ENCODE measurements around the gene PYCARD. TPM values are rescaled to one million over a fixed set of nuclear protein-coding genes. Genes with fewer than 3 reads are reported as not detected.
"Not testable (repeated sequence)": the region's sequence is repeated elsewhere in the genome, so short reads cannot be mapped to it uniquely, and the experiment has no call there.

The PYCARD gene
- total and polyA plus RNA-seq, 12 donors, result 3.2 to 54.4 (median 23.7) TPM

DNA sequence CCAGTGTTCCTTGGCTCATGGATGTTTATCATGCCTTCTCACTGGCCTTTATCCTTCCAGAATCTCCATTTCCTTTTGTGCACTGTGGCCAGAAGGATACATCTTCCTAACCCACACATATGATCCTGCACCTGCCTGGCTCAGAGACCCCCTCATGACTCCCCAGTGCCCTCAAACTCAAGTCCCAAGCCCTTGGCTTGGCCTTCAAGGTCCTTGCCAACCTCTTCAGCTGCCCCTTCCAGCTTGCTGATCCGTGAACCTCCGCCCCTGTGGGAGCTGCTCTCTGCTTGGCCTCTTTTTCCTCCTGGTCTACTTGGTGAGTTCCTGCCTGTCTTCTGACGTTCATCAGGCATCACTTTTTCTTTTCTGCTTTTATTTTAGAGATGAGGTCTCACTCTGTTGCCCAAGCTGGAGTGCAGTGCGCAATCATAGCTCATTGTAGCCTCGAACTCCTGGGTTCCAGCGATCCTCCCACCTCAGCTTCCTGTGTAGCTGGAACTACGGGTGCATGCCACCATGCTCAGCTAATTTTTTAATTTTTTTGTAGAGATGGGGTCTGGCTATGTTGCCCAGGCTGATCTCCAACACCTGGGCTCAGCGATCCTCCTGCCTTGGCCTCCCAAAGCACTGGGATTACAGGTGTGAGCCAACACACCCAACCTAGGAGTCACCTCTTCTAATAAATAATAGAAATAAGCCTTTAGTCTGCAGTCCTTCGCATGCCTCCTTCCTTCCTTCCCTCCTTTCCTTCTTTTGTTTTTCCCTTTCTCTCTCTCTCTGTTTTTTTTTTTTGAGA lies 2.5 kb upstream of the PYCARD start:
- intact Hi-C loops (cut with DNase I), result loop anchor here in 1 of 2 donors (10.0 kb wide), 2 partner anchors 220 to 240 kb away; partner anchors contain the start of genes HSD3B7 and ZNF843
- no peak overlapping the region for H3K27ac ChIP-seq
- WGBS, 4 donors, result 90 to 92% (median 90%) methylated on average over 8 to 9 of the region's 9 CpGs
- no peaks in the 10 kb centered on the region for H3K36me3 ChIP-seq (replicated peaks in 1 of 2)
- H3K4me3 ChIP-seq, result no peak overlapping the region
- H3K27me3 ChIP-seq, result no peaks in the 10 kb centered on the region
- no peak for TF ChIP-seq POLR2A (IDR thresholded peaks at IDR 0.05)
- TF ChIP-seq, protein P1, sequence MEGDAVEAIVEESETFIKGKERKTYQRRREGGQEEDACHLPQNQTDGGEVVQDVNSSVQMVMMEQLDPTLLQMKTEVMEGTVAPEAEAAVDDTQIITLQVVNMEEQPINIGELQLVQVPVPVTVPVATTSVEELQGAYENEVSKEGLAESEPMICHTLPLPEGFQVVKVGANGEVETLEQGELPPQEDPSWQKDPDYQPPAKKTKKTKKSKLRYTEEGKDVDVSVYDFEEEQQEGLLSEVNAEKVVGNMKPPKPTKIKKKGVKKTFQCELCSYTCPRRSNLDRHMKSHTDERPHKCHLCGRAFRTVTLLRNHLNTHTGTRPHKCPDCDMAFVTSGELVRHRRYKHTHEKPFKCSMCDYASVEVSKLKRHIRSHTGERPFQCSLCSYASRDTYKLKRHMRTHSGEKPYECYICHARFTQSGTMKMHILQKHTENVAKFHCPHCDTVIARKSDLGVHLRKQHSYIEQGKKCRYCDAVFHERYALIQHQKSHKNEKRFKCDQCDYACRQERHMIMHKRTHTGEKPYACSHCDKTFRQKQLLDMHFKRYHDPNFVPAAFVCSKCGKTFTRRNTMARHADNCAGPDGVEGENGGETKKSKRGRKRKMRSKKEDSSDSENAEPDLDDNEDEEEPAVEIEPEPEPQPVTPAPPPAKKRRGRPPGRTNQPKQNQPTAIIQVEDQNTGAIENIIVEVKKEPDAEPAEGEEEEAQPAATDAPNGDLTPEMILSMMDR (IDR thresholded peaks at IDR 0.05), result no peak
- peaks cover 0 to 19% of the 10 kb centered on the region in 2 donors for H3K4me1 ChIP-seq (replicated peaks in 1 of 2)
- DNase-seq, result no peak
- H3K9me3 ChIP-seq (replicated peaks in 1 of 3), result no peaks in the 10 kb centered on the region

DNA sequence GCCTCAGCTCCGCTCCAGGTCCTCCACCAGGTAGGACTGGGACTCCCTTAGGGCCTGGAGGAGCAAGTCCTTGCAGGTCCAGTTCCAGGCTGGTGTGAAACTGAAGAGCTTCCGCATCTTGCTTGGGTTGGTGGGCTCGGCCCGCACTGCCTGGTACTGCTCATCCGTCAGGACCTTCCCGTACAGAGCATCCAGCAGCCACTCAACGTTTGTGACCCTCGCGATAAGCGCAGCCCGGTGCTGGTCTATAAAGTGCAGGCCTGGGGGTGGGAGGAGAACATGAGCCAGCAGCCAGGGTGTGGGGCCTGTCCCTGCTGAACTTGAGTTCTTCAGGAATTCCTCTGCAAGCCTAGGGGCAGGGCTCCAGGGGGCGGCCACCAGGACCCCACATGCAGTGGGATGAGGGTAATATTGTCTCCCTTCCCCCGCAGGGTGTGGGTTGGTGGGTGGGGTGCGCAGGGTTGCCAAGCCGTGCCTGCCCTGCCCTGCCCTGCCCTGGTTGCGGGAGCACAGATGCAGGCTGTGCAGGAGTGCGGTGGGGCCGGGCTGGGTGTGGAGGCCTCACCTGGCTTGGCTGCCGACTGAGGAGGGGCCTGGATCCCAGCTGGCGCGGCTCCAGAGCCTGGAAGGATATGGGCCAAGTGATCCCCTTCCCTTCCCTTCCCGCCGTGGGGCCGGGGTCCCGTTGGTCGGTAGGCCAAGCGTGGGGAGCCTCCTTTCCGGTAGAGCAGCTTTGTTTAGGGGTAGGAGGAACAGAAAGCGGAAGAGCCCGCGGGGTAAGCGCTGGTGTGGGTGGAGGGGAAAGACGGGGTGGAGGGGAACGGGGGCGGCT lies 762 bp downstream of the PYCARD start:
- Histone ChIP-seq H3K27ac (peak overlapping the region in 3 of 5 donors; percentile 10 to 68 (median 57)), H3K9me3 (replicated peaks in 1 of 3) (no peaks in the 10 kb centered on the region), H3K27me3 (no peaks in the 10 kb centered on the region), H3K4me1 (replicated peaks in 1 of 2) (peaks cover 0 to 16% of the 10 kb centered on the region in 2 donors), H3K4me3 (peak overlapping the region in 2 of 4 donors; percentile 35 to 70), H3K36me3 (replicated peaks in 1 of 2) (peaks cover 0 to 7% of the 10 kb centered on the region in 2 donors)
- peak in 1 of 7 donors; percentile 13 for DNase-seq
- TF ChIP-seq, protein P1 (IDR thresholded peaks at IDR 0.05), result no peak
- intact Hi-C loops (cut with DNase I), result loop anchor here in 1 of 2 donors (10.0 kb wide), 2 partner anchors 217 to 243 kb away; partner anchors contain the start of genes HSD3B7 and ZNF843
- WGBS, 4 donors, result 12 to 32% (median 24%) methylated on average over 12 to 35 of the region's 35 CpGs

DNA sequence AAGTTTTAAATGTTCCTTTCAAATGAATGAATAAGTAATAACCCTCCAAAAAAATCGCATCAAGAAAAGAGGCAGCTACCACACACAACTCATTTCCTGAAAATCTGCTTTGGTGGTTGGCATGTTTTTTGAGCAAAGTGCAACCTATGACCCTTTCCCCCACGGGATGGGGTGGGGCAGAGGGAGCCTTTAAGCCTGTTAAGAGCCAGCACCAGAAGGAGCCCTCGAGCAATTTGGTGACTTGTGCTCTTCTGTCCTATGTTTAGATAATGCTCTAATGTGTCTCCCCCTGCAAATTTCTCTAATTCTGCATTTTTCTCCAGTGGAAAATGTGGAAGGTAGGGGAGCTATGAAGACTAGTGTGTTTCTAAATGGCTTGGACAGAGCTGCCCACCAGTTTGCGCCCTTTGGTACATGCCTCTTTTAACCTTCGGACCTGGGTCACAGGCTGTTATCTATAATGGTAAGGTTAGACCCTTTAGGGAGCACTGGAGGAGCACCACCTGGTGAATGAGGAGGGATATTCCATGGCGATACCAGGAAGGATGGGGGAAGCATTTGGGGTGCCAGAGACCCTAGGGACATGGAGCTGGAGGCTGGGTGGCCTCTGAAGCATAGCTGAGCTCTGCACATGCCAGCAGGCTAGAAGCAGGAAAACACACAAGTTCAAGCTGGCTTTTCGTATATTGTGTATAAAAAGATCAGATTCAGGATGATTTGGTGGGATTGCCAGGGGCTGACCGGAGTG lies 1.6 kb downstream of the PYCARD start:
- no peak overlapping the region for H3K27ac ChIP-seq
- H3K27me3 ChIP-seq, result no peaks in the 10 kb centered on the region
- intact Hi-C loops (cut with DNase I), result loop anchor here in 1 of 2 donors (10.0 kb wide), 2 partner anchors 216 to 244 kb away; partner anchors contain the start of genes HSD3B7 and ZNF843
- H3K4me3 ChIP-seq, result peak overlapping the region in 1 of 4 donors; percentile 70
- no peak for TF ChIP-seq POLR2A (IDR thresholded peaks at IDR 0.05)
- TF ChIP-seq, protein P1 (IDR thresholded peaks at IDR 0.05), result no peak
- peaks cover 0 to 15% of the 10 kb centered on the region in 2 donors for H3K36me3 ChIP-seq (replicated peaks in 1 of 2)
- 57 to 61% (median 59%) methylated on average over 7 to 8 of the region's 8 CpGs for WGBS, 4 donors
- no peak for DNase-seq
- H3K4me1 ChIP-seq (replicated peaks in 1 of 2), result peaks cover 0 to 13% of the 10 kb centered on the region in 2 donors
- H3K9me3 ChIP-seq (replicated peaks in 1 of 3), result no peaks in the 10 kb centered on the region

DNA sequence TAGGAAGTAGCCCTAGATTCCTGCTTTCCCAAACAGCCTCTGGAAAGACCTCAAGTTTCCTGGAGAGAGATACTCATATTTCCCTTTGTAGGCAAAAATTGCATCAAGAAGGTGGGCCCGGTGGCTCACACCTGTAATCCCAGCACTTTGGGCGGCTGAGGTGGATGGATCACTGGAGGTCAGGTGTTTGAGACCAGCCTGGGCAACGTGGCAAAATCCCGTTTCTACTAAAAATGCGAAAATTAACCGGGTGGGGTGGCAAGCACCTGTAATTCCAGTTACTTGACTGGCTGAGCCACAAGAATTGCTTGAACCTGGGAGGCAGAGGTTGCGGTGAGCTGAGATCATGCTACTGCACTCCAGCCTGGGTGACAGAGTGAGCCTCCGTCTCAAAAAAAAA lies 2.4 kb downstream of the PYCARD start:
- intact Hi-C loops (cut with DNase I), result loop anchor here in 1 of 2 donors (10.0 kb wide), 2 partner anchors 215 to 245 kb away; partner anchors contain the start of genes HSD3B7 and ZNF843
- H3K4me3 ChIP-seq; H3K27ac ChIP-seq; DNase-seq; H3K27me3 ChIP-seq; H3K9me3 ChIP-seq (replicated peaks in 1 of 3): not testable (repeated sequence)
- Histone ChIP-seq H3K36me3 (replicated peaks in 1 of 2) (peaks cover 0 to 23% of the 10 kb centered on the region in 2 donors), H3K4me1 (replicated peaks in 1 of 2) (peaks cover 0 to 13% of the 10 kb centered on the region in 2 donors)
- WGBS, 4 donors, result 82 to 92% (median 88%) methylated on average over 8 of the region's 8 CpGs

All from adrenal gland (tissue), 12 donors.